Smooth muscle cell (in vitro differentiated cells): ENCODE data around the gene DGKI. TPM values are rescaled to one million over a fixed set of nuclear protein-coding genes. Genes with fewer than 3 reads are reported as not detected.

Experiments
- DNase-seq: peaks from one replicate; lab custom pipeline; 2025; ENCODE audit not compliant: unreplicated experiment; lab: John Stamatoyannopoulos, UW
- H2AFZ ChIP-seq: fragments of 200-600 bp; sonication (generic); 2 replicates; pipeline ENCODE4 v1.6.0; 2016; ENCODE audit warnings: antibody characterized with exemption, low read depth, mild to moderate bottlenecking
- H3F3A ChIP-seq: fragments of 200-600 bp; sonication (generic); 2 replicates; pipeline ENCODE4 v1.6.0; 2017; ENCODE audit warnings: antibody characterized with exemption, low read depth
- H3K27ac ChIP-seq: fragments of 200-600 bp; sonication (generic); 2 replicates; pipeline ENCODE4 v1.5.1; 2016; ENCODE audit warnings: low read depth, mild to moderate bottlenecking
- H3K27me3 ChIP-seq: fragments of 200-600 bp; sonication (generic); 2 replicates; pipeline ENCODE4 v1.6.1; 2016; ENCODE audit warnings: low read depth, mild to moderate bottlenecking
- H3K36me3 ChIP-seq: fragments of 200-600 bp; sonication (generic); 2 replicates; pipeline ENCODE4 v1.5.1; 2016; ENCODE audit warnings: low read depth
- H3K4me1 ChIP-seq: fragments of 200-600 bp; sonication (generic); 2 replicates; pipeline ENCODE4 v1.5.1; 2016; ENCODE audit warnings: low read depth
- H3K4me2 ChIP-seq: fragments of 200-600 bp; sonication (generic); 2 replicates; pipeline ENCODE4 v1.6.0; 2016; ENCODE audit warnings: mild to moderate bottlenecking
- H3K4me3 ChIP-seq: fragments of 200-600 bp; sonication (generic); 2 replicates; pipeline ENCODE4 v1.5.1; 2016; ENCODE audit warnings: mild to moderate bottlenecking
- H3K79me2 ChIP-seq: fragments of 200-600 bp; sonication (generic); 2 replicates; pipeline ENCODE4 v1.6.0; 2016; ENCODE audit warnings: low read depth, mild to moderate bottlenecking
- H3K9ac ChIP-seq: fragments of 200-600 bp; sonication (generic); 2 replicates; pipeline ENCODE4 v1.6.0; 2016; ENCODE audit warnings: low read depth
- H3K9me3 ChIP-seq: fragments of 200-600 bp; sonication (generic); replicated peaks from 2 replicates; pipeline ENCODE4 v1.5.1; 2016; ENCODE audit warnings: low read depth
- H4K20me1 ChIP-seq: fragments of 200-600 bp; sonication (generic); 2 replicates; pipeline ENCODE4 v1.6.0; 2016; ENCODE audit warnings: low read depth
- CTCF ChIP-seq: fragments of 200-600 bp; sonication (generic); IDR thresholded peaks from 2 replicates; pipeline ENCODE4 v1.5.1; 2017; ENCODE audit warnings: borderline replicate concordance, mild to moderate bottlenecking, antibody characterized with exemption; ENCODE audit not compliant: insufficient read depth, poor library complexity, severe bottlenecking
- WGBS: methylation state at CpG from one replicate; pipeline ENCODE4 v1.1.7; 2016; ENCODE audit warnings: low lambda C conversion rate; 5-methylcytosine and 5-hydroxymethylcytosine counted together
- polyA plus RNA-seq: library from polyadenylated mRNA; unstranded; fragments of >200 nt; fragmentation: Nextera tagmentation; extraction: Ambion mirVana; gene quantifications from 2 replicates; pipeline ENCODE4 v1.2.1, GENCODE V29; 2016
- total RNA-seq: library from RNA; depleted of rRNA; stranded (reverse); fragments of >200 nt; gene quantifications from 2 replicates; pipeline ENCODE4 v1.2.3, GENCODE V29; 2014

DGKI gene
- total and polyA plus RNA-seq, 2 experiments from 2014 or later = 2.5 to 6.2 TPM

GRCh38 chr7:137891016-137891655, 44.4 kb upstream of the DGKI start:
- TF ChIP-seq CTCF = no peak
- peak overlapping the region; percentile 54 for H3K27ac ChIP-seq
- 83% methylated on average over 4 of the region's 4 CpGs for WGBS

GRCh38 chr7:137890449-137890921, 43.7 kb upstream of the DGKI start:
- peak overlapping the region; percentile 54 for H3K27ac ChIP-seq
- H3K79me2 ChIP-seq = no peaks in the 10 kb centered on the region

More at GRCh38 chr7:137891016-137891655, 44.4 kb upstream of the DGKI start:
- no peaks in the 10 kb centered on the region for H3K9me3 ChIP-seq
- H3K36me3 ChIP-seq = peaks cover 12% of the 10 kb centered on the region
- DNase-seq = no peak
- no peaks in the 10 kb centered on the region for H3F3A ChIP-seq
- H2AFZ ChIP-seq = no peak overlapping the region
- H3K79me2 ChIP-seq = no peaks in the 10 kb centered on the region
- H3K27me3 ChIP-seq = no peaks in the 10 kb centered on the region
- no peak overlapping the region for H3K4me2 ChIP-seq
- H3K9ac ChIP-seq = no peak overlapping the region
- no peak overlapping the region for H3K4me3 ChIP-seq
- H4K20me1 ChIP-seq = no peaks in the 10 kb centered on the region
- H3K4me1 ChIP-seq = peaks cover 11% of the 10 kb centered on the region

GRCh38 chr7:137888241-137888640, 41.5 kb upstream of the DGKI start:
- peaks cover 14% of the 10 kb centered on the region for H3K4me1 ChIP-seq
- TF ChIP-seq CTCF = no peak
- no peak overlapping the region for H3K27ac ChIP-seq

More at GRCh38 chr7:137890449-137890921, 43.7 kb upstream of the DGKI start:
- DNase-seq = no peak
- peaks cover 12% of the 10 kb centered on the region for H3K36me3 ChIP-seq
- TF ChIP-seq CTCF = no peak
- H3F3A ChIP-seq = no peaks in the 10 kb centered on the region
- H2AFZ ChIP-seq = no peak overlapping the region
- no peaks in the 10 kb centered on the region for H3K27me3 ChIP-seq
- no peak overlapping the region for H3K4me2 ChIP-seq
- H3K4me1 ChIP-seq = peaks cover 14% of the 10 kb centered on the region
- H3K4me3 ChIP-seq = no peak overlapping the region
- H4K20me1 ChIP-seq = no peaks in the 10 kb centered on the region
- 28% methylated on average over 3 of the region's 3 CpGs for WGBS
- H3K9ac ChIP-seq = no peak overlapping the region
- H3K9me3 ChIP-seq = no peaks in the 10 kb centered on the region

GRCh38 chr7:137886746-137887145, 40.0 kb upstream of the DGKI start:
- H3K27ac ChIP-seq = peak overlapping the region; percentile 69
- peak overlapping the region; percentile 38 for H3K4me2 ChIP-seq

More at GRCh38 chr7:137888241-137888640, 41.5 kb upstream of the DGKI start:
- WGBS = 98% methylated on average over 2 of the region's 2 CpGs
- no peak overlapping the region for H2AFZ ChIP-seq
- no peaks in the 10 kb centered on the region for H3K27me3 ChIP-seq
- H3F3A ChIP-seq = no peaks in the 10 kb centered on the region
- peaks cover under 1% of the 10 kb centered on the region for H3K36me3 ChIP-seq
- H3K79me2 ChIP-seq = no peaks in the 10 kb centered on the region
- no peak overlapping the region for H3K9ac ChIP-seq
- H3K4me2 ChIP-seq = no peak overlapping the region
- no peak overlapping the region for H3K4me3 ChIP-seq
- H3K9me3 ChIP-seq = no peaks in the 10 kb centered on the region
- no peaks in the 10 kb centered on the region for H4K20me1 ChIP-seq
- no peak for DNase-seq

More at GRCh38 chr7:137886746-137887145, 40.0 kb upstream of the DGKI start:
- peaks cover 14% of the 10 kb centered on the region for H3K4me1 ChIP-seq
- no peaks in the 10 kb centered on the region for H3K27me3 ChIP-seq
- H3K79me2 ChIP-seq = no peaks in the 10 kb centered on the region
- H3K4me3 ChIP-seq = no peak overlapping the region
- TF ChIP-seq CTCF = no peak
- DNase-seq = no peak
- no peaks in the 10 kb centered on the region for H3K9me3 ChIP-seq
- peaks cover 2% of the 10 kb centered on the region for H3K36me3 ChIP-seq
- WGBS = 15% methylated on average over 2 of the region's 2 CpGs
- H3F3A ChIP-seq = peaks cover 4% of the 10 kb centered on the region
- no peak overlapping the region for H2AFZ ChIP-seq
- H4K20me1 ChIP-seq = no peaks in the 10 kb centered on the region
- peak overlapping the region; percentile 31 for H3K9ac ChIP-seq
